GM18498 (cell line): ENCODE data around the gene CCM2.

Source experiments
- ATAC-seq: cut with Tn5 transposase; IDR thresholded peaks from one replicate; pipeline ENCODE4 v1.9.1; 2021; ENCODE audit warnings: mild to moderate bottlenecking, moderate library complexity; ENCODE audit not compliant: unreplicated experiment

The CCM2 gene

DNA sequence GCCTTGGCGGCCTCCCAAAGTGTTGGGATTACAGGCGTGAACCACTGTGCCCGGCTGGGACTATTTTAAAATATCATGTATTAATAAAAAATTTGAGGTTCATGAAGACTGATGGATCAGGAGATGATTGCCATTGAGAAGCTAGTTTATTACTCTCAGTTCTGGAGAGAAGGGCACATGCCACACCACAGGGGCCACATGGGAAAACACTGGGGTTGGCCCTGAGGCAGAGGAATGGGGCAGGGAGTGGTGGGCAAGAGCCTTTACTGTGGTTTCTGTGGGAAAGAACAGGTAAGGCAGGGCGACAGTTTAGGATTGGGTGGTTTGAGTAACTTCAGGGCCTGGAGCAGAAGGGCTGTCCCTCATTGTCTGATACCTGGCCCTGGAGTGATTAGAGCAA is 118.3 kb downstream of the CCM2 start:
- ATAC-seq = no peak

DNA sequence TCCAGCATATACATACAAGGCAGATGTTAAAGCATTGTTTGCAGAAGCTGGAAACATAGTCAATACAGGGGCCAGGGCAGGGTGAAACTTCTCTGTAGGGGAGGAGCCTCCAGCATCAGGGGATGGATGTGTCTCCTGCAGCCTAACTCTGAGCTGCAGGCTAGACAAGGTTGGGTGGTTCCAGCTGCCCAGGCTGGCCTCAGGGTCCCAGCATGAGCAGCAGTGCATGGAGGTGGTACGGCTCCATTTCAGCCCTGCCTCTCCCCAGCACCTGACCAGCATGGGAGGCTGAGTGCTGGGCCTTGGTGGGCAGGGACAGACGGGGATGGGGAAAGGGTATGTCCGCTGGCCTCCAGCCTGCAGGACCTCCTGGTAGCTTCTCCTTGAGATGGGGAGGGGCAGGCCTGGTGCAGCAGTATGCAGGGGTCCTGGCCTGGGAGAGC is 118.9 kb downstream of the CCM2 start:
- no peak for ATAC-seq

DNA sequence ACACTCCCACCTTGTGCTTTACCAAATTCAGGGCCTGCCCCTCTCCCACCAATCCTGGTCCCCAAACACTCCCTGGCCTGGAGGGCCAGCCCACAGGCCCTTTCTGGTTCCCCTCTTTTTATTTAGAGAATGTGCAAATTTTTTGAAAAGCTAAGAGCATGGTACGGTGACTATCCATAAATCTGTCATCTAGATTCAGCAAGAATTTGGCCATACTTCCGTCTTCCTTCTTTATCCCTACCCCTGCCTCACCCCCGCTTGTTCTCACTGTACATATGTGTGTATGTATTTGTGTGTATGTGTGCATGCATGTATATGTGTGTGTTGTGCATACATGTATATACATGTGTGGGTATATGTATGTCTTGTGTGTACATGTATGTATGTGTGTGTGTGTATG is 119.5 kb downstream of the CCM2 start:
- no peak for ATAC-seq

DNA sequence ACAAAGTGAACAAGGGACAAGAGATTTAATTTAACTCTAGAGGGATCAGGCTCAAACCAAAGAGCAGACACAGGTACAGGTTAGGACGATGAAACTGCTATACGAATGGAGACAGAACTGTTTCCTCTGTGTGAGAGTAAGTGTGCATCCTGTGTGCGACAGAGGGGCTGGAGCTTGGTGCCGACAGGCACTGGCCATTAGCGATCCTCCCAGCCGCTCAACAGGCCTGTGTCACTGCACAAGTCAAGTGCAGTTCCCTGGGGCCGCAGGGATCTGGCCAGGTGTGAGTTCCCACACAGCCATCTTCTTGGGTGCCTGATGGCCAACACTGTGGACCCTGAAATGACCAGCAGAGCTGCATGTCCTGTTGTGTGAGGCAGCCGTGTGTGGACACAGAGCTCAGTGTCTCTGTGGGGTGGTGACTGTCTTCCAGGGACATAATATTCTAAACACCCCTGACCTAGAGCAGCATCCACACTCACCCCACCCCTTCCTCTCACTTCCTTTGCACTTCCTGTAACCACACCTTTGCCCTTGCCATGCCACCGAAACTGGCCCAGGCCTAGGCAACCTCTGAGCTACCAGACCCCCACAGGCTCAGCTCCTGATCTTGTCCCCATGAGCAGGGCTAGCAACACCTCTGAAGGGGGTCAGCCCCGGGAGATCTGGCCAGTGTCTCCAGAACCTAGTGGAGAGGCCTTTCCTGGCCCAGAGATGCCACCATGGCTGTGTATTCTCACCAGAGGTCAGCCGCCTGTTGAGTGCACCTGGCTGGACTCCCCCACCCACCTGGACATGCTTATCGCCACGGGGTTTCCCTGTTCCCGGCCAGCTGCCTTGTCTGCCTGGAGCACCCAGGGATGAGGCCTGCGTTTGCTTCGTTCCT is 123.2 kb downstream of the CCM2 start:
- ATAC-seq = no peak

DNA sequence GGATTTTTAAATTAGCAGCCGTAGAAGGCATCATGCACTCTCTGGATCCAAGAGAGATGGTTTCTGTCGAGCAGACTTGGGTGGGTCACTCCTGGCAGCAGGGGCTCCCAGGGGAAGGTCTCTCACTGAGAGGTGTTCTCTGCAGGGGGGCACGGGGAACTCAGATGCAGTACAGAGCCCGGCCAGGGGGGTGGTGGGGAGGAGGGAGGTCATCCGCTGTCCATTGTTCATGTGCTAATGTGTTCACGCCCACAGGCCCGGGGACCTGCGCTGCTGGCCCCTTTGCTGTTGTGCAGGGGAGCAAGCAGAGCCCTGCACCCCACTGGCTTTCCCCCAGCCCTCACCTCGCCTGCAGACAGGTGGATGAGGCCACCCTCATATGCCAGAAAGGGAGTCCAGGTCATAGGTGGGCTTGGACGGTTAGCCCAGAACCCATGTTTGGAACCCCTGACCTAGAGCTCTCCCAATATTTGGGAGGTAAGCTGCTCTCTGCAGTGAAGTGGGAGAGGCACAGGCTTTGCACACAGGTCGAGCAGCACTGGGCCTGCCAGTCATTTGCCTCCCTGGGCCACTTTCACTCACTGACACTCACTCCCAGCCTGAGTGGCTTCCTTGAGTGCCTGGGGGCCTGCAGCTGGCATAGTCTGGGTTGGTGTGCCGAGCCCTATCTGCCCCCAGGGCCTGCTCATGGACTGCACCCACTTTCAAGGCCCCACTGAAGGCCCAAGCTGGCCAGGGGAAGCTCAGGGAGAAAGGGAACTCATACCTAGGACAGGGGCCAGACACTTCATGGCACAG is 124.1 kb downstream of the CCM2 start:
- no peak for ATAC-seq

DNA sequence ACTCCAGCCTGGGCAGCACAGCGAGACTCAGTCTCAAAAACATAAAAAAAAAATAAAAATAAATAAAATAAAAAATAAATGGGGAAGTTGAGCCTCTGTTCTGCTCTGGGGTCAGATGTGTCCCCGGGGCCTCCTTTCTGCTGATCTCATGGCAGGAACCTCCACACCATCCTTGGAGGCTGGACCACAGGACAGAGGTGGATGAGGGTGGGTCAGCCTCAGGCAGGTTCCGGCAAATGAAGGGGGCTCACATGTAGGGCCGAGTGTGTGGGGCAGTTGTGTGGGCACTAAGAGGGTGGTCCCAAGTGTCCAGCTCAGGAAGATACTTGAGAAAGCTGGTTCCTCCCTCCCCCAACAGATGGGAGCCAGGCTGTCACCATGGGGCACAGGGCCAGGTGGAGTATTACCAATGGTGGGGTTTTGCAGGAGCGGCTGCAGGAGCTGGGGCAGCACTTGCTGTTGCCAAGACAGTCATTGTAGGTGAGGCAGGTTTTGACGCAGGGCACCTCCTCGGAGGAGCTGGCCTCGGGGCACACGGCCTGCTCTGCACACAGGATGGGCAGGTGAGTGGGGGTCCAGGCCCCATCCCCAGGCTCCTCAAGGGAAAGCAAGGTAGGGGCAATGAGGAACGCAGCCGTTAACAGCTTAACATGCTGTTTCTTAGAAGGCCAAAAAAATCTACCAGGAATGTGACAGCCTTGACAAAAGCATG is 125.3 kb downstream of the CCM2 start:
- no peak for ATAC-seq
